NCI-H69 (cell line): ENCODE measurements around the gene DPYSL3.
A peak's percentile ranks its signal among the peaks of the same experiment; 100 is the strongest.

Experiments used
- DNase-seq: peaks from one replicate; lab custom pipeline; 2025; lab: John Stamatoyannopoulos, UW

The DPYSL3 gene

DNA sequence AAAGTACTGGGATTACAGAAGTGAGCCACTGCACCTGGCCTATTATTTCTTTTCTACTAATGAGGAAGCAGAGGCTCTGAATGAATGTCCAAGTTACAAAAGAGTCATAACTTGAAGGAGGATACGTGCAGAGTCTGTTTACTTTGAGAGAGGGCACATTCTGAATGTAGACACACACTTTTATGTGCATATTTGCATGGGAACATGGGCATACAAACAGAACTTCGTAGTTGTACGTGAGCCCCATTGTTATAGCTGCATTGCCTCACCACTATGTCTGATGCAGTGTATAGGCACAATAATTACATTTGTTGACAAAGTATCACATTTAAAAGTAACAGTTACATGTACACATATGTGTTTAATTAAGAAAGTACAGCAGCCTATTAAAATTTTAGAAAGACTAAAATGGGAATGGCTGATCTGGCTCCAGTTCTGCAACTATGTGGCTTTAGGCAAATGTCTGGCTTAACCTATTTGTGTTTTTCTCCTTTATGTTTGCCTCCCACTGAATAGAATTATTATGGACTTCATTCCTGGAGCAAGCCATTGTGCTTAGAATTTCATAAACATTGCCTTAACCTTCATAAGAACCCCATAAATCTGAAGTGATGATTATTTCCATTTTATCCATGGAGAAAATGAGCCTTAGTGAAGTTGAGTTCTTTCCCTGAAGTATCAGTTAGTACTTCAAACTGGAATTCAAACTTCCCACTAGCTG, 3.0 kb upstream of the DPYSL3 start:
- peak; percentile 96 for DNase-seq

DNA sequence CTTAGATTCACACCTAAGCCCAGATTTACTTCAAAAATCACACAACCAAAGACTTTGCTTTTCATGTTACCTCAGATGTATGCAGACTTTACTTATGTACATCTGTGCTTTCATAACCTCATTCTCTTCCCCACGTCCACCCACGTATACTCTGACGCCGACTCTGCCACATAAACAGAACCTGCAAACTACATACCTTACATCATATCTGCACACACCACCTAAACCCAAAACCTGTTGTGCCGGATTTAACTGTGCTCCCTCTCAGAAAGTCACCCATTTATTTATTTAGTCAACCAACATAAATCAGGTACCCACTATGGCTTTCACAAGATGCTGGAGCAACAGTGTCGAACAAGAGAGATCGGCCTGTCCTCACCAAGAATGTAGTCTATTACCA, 1.0 kb upstream of the DPYSL3 start:
- no peak for DNase-seq

DNA sequence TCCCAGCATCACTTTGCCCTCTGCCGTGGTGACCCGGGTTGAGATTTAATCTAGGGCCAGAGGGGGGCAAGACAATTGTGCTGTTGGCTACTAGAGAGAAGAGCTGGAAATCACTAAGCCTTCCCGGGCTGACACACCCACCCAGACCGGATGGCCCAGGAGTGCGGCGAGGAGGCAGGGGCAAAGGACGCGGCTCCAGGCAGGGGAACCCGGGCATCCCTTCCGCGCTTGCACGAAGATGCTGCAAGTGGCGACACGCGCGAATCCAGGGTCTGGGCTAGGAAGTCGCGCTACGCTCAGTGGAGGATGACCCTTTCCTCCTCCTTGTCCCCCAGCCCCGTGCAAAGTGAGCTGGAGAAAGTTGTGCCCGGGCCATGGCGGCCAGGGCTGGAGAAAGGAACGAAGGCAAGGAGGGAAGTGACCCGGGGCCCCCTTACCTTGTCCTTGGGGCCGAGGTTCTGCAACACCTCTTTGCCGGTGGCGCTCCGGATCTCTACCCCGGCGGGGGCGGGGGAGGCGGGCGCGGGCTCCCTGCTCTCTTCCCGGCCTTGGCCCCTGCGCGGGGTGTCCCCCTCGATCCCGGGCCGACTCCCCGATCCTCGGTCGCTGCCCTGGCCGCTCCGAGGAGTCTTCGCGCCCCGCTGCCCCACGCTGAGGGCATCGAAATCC, 693 bp downstream of the DPYSL3 start:
- peak; percentile 80 for DNase-seq

DNA sequence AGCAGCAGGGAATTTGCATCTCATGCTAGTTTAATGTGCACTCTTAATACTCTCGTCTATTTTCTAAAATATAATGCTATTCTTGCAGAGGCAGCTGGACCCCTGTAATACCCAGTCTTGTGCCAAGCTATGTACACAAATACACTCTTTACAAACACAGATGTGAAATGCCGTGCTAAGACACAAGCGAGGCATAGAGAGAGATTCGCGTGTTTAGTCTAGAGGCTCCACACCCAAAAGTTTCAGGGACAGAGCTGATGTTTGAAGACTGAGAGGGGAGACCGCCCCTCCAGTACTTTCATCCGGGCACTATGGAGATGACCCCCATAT, 1.2 kb downstream of the DPYSL3 start:
- DNase-seq = peak; percentile 80

DNA sequence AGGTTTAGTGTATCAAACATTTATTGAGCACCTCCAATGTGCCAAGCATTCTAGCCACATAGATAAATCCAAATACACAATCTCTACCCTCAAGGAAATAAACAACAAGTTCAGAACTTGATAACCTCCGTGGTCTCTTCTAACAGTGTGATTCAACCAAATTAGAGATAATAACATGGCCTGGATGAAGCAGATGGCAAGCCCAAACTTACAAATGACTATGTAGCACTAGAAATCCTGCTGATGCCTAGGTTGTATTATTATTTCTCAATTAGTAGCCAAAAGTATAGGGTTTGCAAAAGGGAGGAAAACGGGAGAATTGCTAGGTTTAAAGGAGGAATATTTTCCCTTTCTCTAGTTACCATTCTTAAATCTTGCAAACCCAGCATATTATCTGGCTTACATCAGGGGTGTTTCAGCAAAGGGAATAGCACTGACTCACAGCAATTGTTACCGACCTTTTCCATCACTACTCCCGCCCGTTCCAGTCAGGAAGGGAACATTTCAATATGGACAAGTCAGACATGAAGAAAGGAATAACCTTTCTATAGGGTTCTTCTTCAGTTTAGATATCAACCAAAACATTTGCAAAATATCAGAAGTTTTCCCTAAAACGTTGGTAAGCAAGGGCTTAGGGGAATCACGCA, 2.3 kb downstream of the DPYSL3 start:
- peak; percentile 72 for DNase-seq

DNA sequence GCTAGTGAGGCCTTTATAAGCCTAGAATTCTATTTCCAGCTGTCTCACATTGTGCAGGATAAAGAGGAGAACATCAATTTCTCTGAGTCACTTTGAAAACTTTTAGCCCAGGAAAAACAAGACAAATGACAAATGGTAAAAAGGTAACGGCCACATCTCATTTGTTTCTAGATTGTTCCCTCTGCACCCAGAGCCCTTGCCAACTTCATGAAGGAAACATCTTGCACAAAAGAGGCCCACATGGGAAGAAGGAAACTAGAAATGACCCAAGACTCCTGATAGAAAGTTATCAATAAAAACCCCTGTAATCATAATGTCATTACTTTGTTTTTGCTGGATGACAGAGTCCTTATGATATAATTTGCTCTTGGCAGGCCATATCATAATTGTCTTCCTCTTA, 5.3 kb downstream of the DPYSL3 start:
- DNase-seq = peak; percentile 26

DNA sequence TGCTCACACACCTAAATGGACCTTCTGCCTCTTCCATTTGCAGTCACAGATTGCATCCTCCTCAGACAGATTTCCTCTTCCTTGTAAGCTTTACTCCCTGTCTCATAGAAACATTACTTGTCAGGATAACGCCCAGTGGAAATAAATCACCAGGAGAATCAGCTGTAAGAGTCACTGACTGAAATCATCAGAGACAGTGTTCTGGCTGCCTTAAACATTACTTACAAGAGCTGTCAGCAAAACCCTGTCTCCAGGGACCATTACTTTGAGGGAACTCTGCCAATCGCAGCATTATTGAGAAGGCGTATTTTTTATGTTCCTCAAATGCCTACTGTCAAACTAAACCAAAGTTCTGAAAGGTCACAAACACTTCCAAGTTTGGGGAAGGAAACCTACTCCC, 5.9 kb downstream of the DPYSL3 start:
- peak; percentile 83 for DNase-seq

DNA sequence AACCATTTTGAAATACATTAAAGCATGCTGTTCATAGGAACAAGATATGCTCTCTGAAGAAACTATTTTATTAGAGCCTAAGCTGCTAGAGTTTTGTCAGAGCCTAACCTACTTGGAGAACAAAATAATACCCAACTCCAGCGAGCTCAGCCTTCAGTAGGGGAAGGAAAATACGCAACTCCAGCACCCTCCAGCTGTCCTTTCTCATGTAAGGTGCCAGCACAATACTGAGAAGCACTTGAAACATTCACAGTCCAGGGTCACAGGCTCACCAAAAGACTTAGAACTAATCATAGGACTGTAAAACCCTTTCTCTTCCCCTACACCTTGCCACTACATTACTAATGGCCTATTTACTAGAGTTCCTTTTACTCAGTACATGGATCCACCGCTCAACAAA, 18.9 kb downstream of the DPYSL3 start:
- DNase-seq = no peak

DNA sequence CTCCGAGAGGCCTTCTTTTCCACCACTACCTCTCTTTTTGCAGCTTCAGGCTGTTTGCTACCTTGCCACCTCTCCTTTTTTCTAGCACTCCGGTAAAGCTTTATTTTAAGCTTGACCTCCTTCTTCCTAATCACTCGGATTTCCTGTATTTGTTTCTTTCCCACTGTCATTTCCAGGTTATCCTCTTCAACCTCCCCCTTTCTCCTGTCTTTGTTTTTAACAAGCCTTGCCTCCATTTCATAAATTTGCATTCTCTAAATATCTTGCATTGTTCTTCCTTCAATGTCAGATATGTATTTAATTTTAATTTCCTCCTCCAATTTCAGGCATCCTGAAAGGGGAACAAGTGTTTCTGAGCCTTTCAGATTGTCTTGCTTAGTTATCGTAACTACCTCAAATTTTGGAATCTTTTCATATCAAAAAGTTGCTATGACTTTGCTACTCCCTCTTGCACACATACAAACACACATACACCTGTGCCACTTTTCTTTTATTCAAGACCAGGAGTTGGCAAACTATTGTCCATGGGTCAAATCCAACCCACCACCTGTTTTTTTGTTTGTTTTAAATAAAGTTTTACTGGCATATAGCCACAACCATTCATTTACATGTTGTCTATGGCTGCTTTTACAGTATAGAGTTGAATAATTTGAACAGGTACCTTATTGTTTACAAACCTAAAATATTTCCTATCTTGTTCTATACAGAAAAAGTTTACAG, 22.7 kb downstream of the DPYSL3 start:
- peak; percentile 31 for DNase-seq

DNA sequence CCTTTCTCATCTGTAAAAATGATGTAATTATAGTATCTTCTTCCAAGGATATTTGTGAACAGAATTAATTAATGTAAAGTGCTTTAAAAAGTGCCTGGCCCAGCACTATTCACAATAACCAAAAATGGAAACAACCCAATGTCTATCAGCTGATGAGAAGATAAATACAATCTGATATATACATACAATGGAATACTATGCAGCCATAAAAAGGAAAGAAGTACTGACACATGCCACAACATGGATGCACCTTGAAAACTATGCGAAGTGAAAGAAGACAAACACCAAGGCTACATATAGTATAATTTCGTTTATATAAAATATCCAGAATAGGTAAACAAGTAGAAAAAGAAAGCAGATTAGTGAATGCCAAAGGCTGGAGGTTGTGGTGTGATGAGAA, 24.1 kb downstream of the DPYSL3 start:
- no peak for DNase-seq

DNA sequence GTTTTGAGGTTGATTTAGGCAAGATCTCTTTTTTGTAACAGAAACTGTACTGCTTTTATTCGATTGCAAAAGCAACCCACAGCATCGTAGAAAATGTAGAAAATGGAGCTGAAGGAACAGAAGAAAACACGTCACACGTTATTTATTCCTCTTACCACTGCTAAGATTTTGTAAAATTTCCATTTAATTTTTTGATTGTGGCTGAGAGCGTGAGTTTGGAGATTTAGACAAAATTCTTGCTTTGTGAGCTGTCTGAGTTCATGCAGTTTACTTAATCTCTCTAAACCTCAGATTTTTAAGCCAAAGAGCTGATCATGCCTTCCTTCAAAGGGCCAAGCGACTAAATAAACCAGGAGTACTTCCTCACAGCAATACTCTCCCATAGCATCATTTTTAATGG, 24.8 kb downstream of the DPYSL3 start:
- DNase-seq = peak; percentile 29

DNA sequence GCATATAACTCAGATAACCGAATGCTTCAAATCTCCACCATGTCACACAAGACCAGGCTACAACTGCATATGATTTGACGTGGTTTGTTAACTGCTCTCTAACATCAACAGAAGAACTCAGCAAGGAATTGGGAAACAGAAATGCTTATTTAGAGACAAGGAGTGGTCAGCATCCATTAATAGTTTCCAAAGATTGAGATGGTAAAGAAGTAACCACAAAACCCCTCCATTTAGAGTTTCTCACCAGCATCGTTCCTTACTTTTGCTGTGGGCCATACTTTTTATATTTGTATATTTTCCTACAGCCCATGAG, 25.2 kb downstream of the DPYSL3 start:
- DNase-seq = peak; percentile 57

DNA sequence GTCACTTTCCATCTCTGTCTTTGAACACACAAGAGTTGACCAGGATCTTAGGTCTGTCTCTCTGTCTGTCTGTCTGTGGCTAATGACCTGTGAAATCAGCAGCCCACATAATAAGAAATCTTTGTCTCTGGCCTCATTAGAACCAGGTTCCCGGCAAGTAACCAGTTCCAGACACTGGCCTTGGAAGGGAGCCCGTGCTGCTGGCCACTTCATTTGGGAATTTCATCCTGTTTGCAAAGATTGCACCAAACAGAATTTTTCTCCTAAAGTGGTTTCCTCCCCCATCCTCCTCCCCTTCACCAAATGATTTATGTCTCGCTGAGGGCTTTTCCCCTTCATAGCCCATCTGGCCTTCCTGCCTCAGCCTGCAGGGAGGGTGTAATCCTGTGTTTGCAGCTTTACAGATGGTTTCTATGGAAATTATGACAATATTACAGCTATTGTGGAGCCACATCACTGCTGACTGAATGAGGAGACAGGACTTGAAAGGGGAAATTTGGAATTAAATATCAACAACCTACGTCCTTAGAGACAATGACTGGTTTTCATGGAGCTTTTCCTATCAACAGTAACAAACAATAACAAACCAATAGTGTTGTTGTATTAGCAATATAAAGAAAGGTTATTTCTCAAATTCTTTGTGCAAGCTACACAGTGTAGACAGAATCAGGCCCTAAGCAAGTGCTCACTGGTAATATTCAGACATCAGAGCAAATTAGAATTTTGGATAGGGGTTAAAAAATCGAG, 25.7 kb downstream of the DPYSL3 start:
- DNase-seq = peak; percentile 99

DNA sequence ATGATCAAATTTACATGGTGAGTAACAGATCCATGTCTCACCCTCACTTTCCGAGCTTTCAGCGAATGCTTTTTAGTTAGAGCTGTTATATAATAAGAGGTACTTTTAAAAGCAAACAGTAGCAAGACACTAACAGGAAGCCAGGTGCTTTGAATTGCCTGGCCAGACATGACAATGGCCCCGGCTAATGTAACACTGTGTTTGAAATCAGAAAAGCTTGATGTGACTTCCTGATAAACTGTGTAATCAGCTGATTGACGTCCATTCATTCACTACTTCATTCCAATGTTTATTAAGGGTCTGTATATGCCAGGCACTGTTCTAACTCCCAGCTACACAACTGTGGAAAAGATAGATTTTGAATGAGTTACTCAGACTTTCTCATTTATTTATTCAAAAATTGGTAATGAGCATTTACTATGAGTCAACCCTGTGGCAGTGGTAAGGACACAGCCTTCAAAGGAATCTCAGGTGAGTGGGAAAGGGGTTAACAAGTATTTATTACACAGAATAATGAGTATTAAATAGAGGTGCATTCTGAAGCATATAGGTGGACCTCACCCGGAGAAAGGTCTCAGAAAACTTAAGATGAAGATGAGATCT, 26.6 kb downstream of the DPYSL3 start:
- peak; percentile 99 for DNase-seq

DNA sequence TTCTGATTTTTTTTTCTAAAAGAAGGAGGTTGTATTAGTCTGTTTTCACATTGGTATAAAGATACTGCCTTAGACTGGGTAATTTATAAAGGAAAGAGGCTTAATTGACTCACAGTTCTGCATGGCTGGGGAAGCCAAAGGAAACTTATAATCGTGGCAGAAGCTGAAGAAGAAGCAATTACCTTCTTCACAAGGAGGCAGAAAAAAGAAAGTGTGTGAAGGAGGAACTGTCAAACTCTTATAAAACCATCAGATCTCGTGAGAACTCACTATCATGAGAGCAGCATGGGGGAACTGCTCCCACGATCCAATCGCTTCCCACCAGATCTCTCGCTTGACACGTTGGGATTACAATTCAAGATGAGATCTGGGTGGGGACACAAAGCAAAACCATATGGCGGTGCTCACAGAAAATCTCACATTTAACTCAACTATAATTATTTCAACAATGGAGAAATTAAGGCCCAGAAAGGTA, 27.1 kb downstream of the DPYSL3 start:
- DNase-seq = peak; percentile 99

DNA sequence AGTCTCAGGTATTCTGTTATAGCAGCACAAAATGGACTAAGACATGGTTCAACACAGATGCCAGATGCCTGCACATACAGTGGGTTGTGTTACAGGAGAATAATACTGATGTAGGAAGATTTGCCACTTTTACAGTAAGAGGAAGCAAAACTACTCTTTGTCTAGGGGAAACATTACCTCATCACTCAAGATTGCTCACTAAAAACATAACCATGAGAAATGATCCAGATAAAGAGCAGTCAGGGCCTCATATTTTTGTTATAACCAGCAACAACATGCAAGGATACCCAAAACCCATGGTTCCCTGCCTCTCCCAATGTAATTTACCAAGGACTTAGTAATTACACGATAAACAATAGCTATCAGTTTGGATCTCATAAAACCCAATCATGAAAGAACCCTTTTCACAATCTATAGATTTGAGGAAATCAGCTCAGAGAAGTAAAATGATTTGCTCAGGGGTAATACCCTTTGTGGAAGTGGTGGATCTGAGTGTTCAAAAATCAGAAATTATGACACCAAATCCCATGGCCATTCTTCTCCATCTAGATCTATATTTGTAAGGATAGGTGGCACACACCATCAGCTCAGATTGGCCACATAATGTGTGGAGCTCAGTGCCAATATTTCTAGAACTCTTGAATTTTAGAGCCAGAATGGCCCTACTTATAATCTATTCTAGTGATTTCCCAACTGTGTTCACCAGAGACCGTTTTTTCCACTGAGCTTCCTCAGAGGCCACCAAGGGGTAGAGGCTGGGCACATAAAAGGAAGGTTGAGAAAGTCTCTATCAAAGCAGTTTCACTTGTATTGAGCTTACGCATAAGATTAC, 27.8 kb downstream of the DPYSL3 start:
- DNase-seq = peak; percentile 68

DNA sequence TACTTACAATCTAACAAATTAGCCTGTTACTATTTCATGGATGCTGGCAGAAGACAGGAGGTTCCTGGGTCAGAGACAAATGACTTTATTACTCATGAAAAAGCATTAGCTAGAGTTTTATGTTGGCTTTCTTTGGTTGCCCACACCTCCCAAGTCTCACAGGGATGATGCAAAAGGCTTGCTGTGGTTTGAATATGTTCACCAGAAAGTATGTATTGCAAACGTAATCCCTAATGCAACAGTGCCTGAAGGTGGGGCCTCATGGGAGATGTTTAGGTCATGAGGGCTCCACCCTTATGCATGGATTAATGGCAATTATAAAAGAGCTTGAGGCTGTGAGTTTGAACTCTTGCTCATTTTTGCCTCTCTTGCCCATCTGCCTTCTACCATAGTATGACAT, 28.5 kb downstream of the DPYSL3 start:
- DNase-seq = peak; percentile 80

DNA sequence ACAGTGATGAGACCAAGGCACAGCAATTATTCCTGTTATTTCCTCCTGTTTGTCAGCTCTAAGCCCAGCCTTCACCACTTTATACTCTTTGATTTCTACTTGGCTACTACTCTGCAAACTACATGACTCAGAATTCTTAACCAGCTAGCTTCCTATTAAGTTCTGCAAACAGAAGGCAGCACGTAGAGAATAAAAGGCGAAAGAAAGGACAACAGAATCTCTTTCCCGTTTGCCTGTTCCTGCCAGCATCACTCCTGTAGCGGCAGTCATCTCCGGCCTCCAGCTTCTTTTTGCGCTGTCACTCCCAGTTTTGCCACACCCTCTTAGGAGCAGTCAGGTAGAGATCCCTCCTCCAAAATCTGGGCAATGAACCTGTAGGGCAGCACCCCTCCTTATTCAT, 29.9 kb downstream of the DPYSL3 start:
- DNase-seq = peak; percentile 84

DNA sequence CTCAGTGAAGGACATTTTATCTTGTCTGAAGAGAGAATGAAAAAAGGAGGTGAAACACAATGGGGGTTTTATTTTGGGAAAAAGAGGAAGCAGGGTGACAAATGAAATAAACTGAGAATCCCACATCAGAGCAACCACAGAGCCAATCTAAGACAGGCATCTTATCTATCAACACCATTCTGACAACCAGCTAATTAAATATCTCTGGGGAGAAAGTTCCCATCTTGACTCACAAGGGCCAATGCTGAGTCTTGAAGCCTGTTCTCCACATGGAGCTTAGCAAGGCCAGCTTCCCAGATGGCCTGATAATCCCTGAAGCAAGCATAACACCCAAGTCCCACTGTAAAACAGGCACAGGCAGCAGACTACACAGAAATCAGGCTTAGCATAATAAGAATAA, 30.4 kb downstream of the DPYSL3 start:
- DNase-seq = peak; percentile 71

DNA sequence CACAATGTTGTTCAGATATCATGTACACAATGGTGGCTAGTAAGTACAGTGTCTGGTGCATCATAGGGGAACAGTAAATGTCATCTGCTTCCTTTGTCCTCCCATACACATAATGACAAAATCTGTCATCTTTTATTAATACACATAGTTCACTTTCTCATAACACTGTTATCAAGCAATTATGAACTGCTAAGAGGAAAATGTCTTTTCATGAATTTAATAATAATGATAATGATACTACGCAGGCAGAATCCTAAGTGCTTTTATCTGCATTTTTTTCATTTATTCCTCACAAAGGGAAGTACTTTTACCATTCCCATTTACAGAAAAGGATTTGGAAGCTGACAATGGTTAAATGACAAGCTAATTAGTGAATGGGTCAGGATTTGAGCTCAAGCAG, 35.7 kb downstream of the DPYSL3 start:
- peak; percentile 43 for DNase-seq
